Gastrocnemius medialis (tissue), 4 donors: ENCODE measurements around the gene NAA10.

Experiments
- POLR2A ChIP-seq, 2 donors: fragments of 450-650 bp; IDR thresholded peaks; one replicate each; pipeline ENCODE4 v1.6.1; 2017; ENCODE audit warnings: antibody characterized with exemption in 2 of 2, mild to moderate bottlenecking in 2 of 2, moderate library complexity in 2 of 2
- TF ChIP-seq, protein P1 (sequence below), 5 experiments: fragments of 450-650 bp in 3 of 5; fragments of 200-600 bp in 2 of 5; sonication (generic) in 2 of 5; IDR thresholded peaks in 4 of 5; conservative IDR thresholded peaks in 1 of 5; 1 replicate in 4 of 5; 2 replicates in 1 of 5; pipeline ENCODE4 v1.5.1; 2016 to 2019; ENCODE audit warnings: antibody characterized with exemption in 5 of 5, mild to moderate bottlenecking in 3 of 5, moderate library complexity in 3 of 5

- TF ChIP-seq POLR2A (IDR thresholded peaks at IDR 0.05): no peak
- TF ChIP-seq, protein P1, sequence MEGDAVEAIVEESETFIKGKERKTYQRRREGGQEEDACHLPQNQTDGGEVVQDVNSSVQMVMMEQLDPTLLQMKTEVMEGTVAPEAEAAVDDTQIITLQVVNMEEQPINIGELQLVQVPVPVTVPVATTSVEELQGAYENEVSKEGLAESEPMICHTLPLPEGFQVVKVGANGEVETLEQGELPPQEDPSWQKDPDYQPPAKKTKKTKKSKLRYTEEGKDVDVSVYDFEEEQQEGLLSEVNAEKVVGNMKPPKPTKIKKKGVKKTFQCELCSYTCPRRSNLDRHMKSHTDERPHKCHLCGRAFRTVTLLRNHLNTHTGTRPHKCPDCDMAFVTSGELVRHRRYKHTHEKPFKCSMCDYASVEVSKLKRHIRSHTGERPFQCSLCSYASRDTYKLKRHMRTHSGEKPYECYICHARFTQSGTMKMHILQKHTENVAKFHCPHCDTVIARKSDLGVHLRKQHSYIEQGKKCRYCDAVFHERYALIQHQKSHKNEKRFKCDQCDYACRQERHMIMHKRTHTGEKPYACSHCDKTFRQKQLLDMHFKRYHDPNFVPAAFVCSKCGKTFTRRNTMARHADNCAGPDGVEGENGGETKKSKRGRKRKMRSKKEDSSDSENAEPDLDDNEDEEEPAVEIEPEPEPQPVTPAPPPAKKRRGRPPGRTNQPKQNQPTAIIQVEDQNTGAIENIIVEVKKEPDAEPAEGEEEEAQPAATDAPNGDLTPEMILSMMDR (IDR thresholded peaks at IDR 0.05 in 4 of 5, conservative IDR thresholded peaks at IDR 0.05 in 1 of 5): no peak
Measured at GRCh38 chrX:153885208-153885787, 49.5 kb downstream of the NAA10 start.
